BE2C (cell line): ENCODE data around the gene EHHADH.

Experiments used
- DNase-seq: peaks from one replicate; pipeline ENCODE4 v3.0.0-alpha.2; 2020
- H3K27me3 ChIP-seq: fragments of 250-450 bp; sonication (Bioruptor Pico); 2 replicates; pipeline ENCODE4 v1.5.1; 2020; ENCODE audit warnings: mild to moderate bottlenecking
- H3K36me3 ChIP-seq: fragments of 250-450 bp; sonication (Bioruptor Pico); 2 replicates; pipeline ENCODE4 v1.5.1; 2020; ENCODE audit warnings: mild to moderate bottlenecking
- H3K4me1 ChIP-seq: fragments of 250-450 bp; sonication (Bioruptor Pico); 2 replicates; pipeline ENCODE4 v1.5.1; 2020
- H3K4me3 ChIP-seq: 2 replicates; pipeline ENCODE4 v1.5.1; 2011; ENCODE audit warnings: low read depth, low read length
- H3K9me3 ChIP-seq: fragments of 250-450 bp; sonication (Bioruptor Pico); 2 replicates; pipeline ENCODE4 v1.5.1; 2020
- TF ChIP-seq, protein P1 (sequence below): IDR thresholded peaks from 2 replicates; pipeline ENCODE4 v1.5.1; 2012; ENCODE audit warnings: mild to moderate bottlenecking, low read depth, low read length

EHHADH gene

DNA sequence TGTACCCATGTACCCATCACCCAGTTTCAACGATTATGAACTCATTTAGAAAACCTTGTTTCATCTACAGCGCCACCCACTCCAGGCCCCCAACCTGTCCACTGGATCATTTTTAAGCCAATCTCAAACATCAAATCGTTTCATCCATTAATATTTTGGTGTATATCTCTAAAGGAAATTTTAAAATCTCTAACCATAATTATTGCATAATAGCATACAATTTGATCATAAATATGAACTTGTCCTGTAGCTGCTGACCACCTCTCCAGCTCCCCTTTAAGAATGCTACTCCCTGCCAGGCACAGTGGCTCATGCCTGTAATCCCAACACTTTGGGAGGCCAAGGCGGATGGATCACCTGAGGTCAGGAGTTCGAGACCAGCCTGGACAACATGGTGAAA is 98.2 kb downstream of the EHHADH start:
- Histone ChIP-seq H3K27me3 (peaks cover 47% of the 10 kb centered on the region), H3K36me3 (no peaks in the 10 kb centered on the region), H3K4me3 (no peak overlapping the region), H3K4me1 (no peaks in the 10 kb centered on the region), H3K9me3 (peaks cover 3% of the 10 kb centered on the region; the same call in 1 of the 2 replicates)
- TF ChIP-seq, protein P1, sequence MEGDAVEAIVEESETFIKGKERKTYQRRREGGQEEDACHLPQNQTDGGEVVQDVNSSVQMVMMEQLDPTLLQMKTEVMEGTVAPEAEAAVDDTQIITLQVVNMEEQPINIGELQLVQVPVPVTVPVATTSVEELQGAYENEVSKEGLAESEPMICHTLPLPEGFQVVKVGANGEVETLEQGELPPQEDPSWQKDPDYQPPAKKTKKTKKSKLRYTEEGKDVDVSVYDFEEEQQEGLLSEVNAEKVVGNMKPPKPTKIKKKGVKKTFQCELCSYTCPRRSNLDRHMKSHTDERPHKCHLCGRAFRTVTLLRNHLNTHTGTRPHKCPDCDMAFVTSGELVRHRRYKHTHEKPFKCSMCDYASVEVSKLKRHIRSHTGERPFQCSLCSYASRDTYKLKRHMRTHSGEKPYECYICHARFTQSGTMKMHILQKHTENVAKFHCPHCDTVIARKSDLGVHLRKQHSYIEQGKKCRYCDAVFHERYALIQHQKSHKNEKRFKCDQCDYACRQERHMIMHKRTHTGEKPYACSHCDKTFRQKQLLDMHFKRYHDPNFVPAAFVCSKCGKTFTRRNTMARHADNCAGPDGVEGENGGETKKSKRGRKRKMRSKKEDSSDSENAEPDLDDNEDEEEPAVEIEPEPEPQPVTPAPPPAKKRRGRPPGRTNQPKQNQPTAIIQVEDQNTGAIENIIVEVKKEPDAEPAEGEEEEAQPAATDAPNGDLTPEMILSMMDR = no peak
- DNase-seq = no peak

DNA sequence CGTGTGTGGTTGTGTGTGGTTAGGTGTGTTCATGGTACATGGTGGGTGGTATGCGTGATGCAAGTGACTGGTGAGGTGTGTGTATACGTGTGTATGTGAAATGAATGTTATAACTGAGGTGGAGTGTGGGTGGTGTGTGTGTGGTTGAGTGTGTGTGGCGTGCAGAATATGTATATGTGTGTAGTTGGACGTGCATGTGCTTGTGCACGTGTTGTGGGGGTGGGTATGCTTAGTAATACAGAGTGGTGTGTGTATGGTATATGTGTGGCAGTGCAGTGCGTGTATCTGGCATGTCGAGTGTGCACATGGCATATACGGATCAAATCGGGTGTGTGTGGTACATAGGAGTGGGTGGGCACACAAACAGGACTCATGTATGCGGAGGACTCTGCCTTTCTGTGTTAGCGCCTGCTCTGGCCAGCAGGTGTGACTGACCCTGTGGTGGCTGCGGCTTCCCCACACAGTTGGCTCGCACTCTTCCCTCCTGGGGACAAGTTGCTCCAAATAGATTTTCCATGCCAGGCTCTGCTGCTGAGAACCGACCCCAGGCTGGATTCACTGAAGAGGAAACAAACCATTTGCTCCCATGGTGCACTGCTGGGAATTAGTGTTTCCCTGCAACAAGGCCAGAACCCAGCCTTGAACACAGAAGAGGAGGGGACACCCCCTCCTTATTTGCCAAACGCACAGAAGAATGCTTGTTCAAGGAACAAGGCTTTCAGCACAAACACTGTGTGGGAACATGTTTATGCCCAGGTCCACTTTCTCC is 99.8 kb downstream of the EHHADH start:
- TF ChIP-seq, protein P1 = no peak
- no peak for DNase-seq
- Histone ChIP-seq H3K4me3 (no peak overlapping the region), H3K9me3 (peaks cover 3% of the 10 kb centered on the region; the same call in 1 of the 2 replicates), H3K27me3 (peaks cover 62% of the 10 kb centered on the region), H3K4me1 (no peaks in the 10 kb centered on the region), H3K36me3 (no peaks in the 10 kb centered on the region)

DNA sequence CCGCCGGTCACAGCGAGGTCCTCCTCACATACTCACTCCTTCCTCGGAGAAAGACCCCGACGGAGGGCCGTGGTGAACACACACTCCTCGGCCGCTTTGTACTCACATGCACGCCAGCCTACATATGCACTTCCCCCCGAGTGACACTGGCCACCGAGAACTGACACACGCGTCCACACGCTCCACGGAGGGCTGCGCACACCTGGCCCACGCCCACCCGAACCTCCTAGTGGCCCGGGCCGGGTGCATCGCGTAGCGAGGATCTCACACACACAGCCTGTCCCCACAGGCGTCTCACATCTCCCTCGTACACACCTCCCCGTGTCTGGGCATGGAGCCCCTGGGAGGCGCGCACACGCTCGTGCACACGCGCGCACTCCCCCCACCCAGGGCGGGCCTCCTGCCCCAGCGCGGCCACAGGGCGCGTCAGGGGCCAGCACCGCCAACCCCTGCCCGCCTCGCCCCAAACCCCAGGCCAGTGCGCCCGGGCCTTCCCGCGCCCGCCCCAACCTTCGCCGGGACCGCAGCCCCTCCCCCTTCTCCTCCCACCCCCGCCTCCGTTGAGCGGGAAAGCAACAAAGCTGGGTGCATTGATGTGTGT is 100.6 kb downstream of the EHHADH start:
- peaks cover 70% of the 10 kb centered on the region for H3K27me3 ChIP-seq
- peaks cover 3% of the 10 kb centered on the region; the same call in 1 of the 2 replicates for H3K9me3 ChIP-seq
- TF ChIP-seq, protein P1 = no peak
- H3K4me3 ChIP-seq = peak overlapping the region; percentile 33
- no peak for DNase-seq
- no peaks in the 10 kb centered on the region for H3K36me3 ChIP-seq
- no peaks in the 10 kb centered on the region for H3K4me1 ChIP-seq

DNA sequence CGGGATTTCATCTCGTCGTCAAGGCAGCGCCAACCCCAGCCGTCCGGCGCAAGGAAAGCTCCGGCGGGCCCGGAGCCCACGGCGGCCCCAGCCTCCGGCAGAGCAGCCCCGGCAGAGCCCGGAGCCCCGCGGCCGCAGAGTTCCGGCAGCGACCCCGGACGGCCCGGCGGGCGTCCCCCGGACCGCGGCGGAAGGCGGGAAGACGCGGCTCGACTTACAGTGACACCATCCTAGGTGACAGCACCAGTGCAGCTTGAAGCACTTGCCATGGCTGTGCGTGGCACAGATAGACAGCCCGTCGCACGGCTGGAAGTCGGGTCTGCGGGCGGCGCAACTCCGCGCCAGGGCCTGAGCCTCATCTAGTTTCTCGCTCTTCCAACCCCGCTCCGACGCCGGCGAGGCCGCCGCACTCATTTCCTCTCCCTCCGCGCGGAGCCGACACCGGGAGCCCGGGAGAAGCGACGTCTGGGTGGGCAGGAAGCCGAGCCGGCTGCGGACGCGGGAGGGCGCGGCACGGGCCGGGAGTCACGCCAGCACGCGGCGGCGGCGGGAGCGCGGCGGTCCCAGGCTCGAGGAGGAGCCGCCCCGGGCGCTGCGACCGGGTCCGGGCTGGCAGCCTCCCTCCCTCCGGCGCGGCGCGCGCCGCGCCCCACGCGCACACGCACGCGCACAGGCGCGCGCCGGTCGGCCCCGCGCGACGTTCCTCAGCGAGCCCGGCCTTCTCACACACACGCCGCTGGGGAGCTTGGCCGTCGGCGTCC is 101.3 kb downstream of the EHHADH start, which contains the start of gene C3orf70:
C3orf70 (minus strand) TSS at position 651 of the 761 bp plus-strand sequence; CDS start at position 414, 237 bp downstream.
- TF ChIP-seq, protein P1 = no peak
- peaks cover 3% of the 10 kb centered on the region; the same call in 1 of the 2 replicates for H3K9me3 ChIP-seq
- H3K27me3 ChIP-seq = peaks cover 77% of the 10 kb centered on the region
- peak; percentile 43 for DNase-seq
- no peaks in the 10 kb centered on the region for H3K4me1 ChIP-seq
- H3K36me3 ChIP-seq = no peaks in the 10 kb centered on the region
- H3K4me3 ChIP-seq = peak within 1 kb of the TSS; percentile 51

DNA sequence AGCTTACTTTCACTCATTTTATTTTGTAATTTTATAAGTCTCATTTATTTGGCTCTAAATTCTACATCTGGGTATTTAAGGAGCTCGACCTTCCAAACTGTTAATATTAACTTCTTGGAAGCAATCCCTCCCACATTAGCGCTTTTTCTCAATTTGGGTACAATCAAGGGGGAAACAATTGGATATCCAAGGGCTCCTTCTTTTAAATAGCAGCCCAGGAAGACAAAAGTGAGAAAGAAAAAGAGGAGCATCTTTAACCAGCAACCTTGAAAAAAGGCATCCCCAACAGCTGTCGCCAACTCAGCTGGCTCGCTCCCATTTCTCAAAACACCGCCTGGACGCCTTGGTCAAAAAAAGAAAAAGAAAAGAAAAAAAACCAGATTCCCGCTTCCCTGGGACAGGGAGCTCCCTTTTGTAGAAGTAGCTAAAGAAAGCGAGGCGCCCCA is 101.9 kb downstream of the EHHADH start:
- peaks cover 3% of the 10 kb centered on the region; the same call in 1 of the 2 replicates for H3K9me3 ChIP-seq
- TF ChIP-seq, protein P1 = no peak
- no peak for DNase-seq
- H3K36me3 ChIP-seq = no peaks in the 10 kb centered on the region
- peak overlapping the region; percentile 51 for H3K4me3 ChIP-seq
- no peaks in the 10 kb centered on the region for H3K4me1 ChIP-seq
- H3K27me3 ChIP-seq = peaks cover 81% of the 10 kb centered on the region
